HG03025 (cell line): ENCODE data around the gene ACACA.

ENCODE experiments used
- ATAC-seq: cut with Tn5 transposase; IDR thresholded peaks from one replicate; pipeline ENCODE4 v1.9.1; 2021; ENCODE audit warnings: mild to moderate bottlenecking, moderate library complexity; ENCODE audit not compliant: unreplicated experiment, low FRiP score

Gene ACACA

GRCh38 chr17:37110746-37111145 is 295.9 kb downstream of the ACACA start:
- ATAC-seq = no peak

- no peak for ATAC-seq
Observed at GRCh38 chr17:37109731-37110710, 296.6 kb downstream of the ACACA start.

- ATAC-seq = no peak
Observed at GRCh38 chr17:37109106-37109505, 297.5 kb downstream of the ACACA start.

- no peak for ATAC-seq
Observed at GRCh38 chr17:37107406-37108083, 299.1 kb downstream of the ACACA start.

GRCh38 chr17:37106049-37106448 is 300.6 kb downstream of the ACACA start:
- no peak for ATAC-seq

- ATAC-seq = no peak
Observed at GRCh38 chr17:37103231-37103630, 303.4 kb downstream of the ACACA start.

GRCh38 chr17:37101306-37101705 is 305.3 kb downstream of the ACACA start:
- no peak for ATAC-seq

- no peak for ATAC-seq
Observed at GRCh38 chr17:37100231-37100630, 306.4 kb downstream of the ACACA start.

GRCh38 chr17:37098910-37099664 is 307.5 kb downstream of the ACACA start:
- no peak for ATAC-seq

GRCh38 chr17:37098152-37098551 is 308.5 kb downstream of the ACACA start:
- no peak for ATAC-seq

- ATAC-seq = no peak
Observed at GRCh38 chr17:37097154-37097553, 309.5 kb downstream of the ACACA start.

GRCh38 chr17:37096071-37096470 is 310.6 kb downstream of the ACACA start:
- no peak for ATAC-seq

GRCh38 chr17:37094391-37094790 is 312.2 kb downstream of the ACACA start:
- no peak for ATAC-seq

GRCh38 chr17:37092701-37093100 is 313.9 kb downstream of the ACACA start:
- no peak for ATAC-seq

GRCh38 chr17:37092071-37092470 is 314.6 kb downstream of the ACACA start:
- ATAC-seq = no peak

GRCh38 chr17:37090941-37091340 is 315.7 kb downstream of the ACACA start:
- no peak for ATAC-seq

- no peak for ATAC-seq
Observed at GRCh38 chr17:37089956-37090355, 316.7 kb downstream of the ACACA start.

GRCh38 chr17:37088913-37089312 is 317.7 kb downstream of the ACACA start:
- no peak for ATAC-seq

- no peak for ATAC-seq
Observed at GRCh38 chr17:37088459-37088858, 318.2 kb downstream of the ACACA start.

GRCh38 chr17:37087683-37088082 is 319.0 kb downstream of the ACACA start:
- no peak for ATAC-seq

- ATAC-seq = no peak
Observed at GRCh38 chr17:37086948-37087347, 319.7 kb downstream of the ACACA start.
